ENCODE measurements around the gene HEXA.

HEXA gene

DNA sequence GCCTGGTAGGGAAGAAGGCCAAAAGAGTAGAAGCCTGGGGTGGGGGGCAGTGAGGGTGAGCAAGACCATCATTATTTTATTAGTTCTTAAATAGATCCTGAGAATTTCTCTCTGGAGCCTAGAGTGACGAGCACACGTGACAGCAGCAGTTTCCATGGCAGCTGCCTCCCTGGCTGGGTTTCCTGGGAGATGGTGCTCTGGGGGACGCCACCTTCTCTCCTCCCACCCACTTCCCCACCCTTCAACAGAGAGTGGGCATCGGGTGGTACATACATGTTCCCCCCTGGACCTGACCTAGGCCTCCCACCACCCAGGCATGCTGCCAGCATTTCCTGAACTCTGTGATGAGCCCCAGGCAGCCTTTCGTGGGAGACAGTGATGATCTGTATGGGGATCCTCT, 68.8 kb downstream of the HEXA start:
- ATAC-seq, result no peak
- no peak for TF ChIP-seq TCF4 (CRISPR knock-in tag; IDR thresholded peaks at IDR 0.05; ENCODE audit: borderline replicate concordance)
- TF ChIP-seq, protein P1, sequence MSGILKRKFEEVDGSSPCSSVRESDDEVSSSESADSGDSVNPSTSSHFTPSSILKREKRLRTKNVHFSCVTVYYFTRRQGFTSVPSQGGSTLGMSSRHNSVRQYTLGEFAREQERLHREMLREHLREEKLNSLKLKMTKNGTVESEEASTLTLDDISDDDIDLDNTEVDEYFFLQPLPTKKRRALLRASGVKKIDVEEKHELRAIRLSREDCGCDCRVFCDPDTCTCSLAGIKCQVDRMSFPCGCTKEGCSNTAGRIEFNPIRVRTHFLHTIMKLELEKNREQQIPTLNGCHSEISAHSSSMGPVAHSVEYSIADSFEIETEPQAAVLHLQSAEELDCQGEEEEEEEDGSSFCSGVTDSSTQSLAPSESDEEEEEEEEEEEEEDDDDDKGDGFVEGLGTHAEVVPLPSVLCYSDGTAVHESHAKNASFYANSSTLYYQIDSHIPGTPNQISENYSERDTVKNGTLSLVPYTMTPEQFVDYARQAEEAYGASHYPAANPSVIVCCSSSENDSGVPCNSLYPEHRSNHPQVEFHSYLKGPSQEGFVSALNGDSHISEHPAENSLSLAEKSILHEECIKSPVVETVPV (CRISPR knock-in tag; IDR thresholded peaks at IDR 0.05), result no peak
- no peak for TF ChIP-seq ZNF565 (CRISPR knock-in tag; conservative IDR thresholded peaks at IDR 0.05; ENCODE audit: low read depth)
- TF ChIP-seq, protein P2, sequence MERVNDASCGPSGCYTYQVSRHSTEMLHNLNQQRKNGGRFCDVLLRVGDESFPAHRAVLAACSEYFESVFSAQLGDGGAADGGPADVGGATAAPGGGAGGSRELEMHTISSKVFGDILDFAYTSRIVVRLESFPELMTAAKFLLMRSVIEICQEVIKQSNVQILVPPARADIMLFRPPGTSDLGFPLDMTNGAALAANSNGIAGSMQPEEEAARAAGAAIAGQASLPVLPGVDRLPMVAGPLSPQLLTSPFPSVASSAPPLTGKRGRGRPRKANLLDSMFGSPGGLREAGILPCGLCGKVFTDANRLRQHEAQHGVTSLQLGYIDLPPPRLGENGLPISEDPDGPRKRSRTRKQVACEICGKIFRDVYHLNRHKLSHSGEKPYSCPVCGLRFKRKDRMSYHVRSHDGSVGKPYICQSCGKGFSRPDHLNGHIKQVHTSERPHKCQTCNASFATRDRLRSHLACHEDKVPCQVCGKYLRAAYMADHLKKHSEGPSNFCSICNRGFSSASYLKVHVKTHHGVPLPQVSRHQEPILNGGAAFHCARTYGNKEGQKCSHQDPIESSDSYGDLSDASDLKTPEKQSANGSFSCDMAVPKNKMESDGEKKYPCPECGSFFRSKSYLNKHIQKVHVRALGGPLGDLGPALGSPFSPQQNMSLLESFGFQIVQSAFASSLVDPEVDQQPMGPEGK (CRISPR knock-in tag; IDR thresholded peaks at IDR 0.05; ENCODE audit: borderline replicate concordance), result no peak
- TF ChIP-seq ESRRG (CRISPR knock-in tag; IDR thresholded peaks at IDR 0.05), result no peak
- no peak for TF ChIP-seq TOX (CRISPR knock-in tag; IDR thresholded peaks at IDR 0.05; ENCODE audit: borderline replicate concordance)
- no peak for TF ChIP-seq GLIS3 (CRISPR knock-in tag; IDR thresholded peaks at IDR 0.05)
- no peak for TF ChIP-seq ZNF70 (CRISPR knock-in tag; IDR thresholded peaks at IDR 0.05)
- no peak for TF ChIP-seq CSDC2 (CRISPR knock-in tag; IDR thresholded peaks at IDR 0.05)
- no peak for TF ChIP-seq OSR1 (CRISPR knock-in tag; IDR thresholded peaks at IDR 0.05)
- TF ChIP-seq, protein P3, sequence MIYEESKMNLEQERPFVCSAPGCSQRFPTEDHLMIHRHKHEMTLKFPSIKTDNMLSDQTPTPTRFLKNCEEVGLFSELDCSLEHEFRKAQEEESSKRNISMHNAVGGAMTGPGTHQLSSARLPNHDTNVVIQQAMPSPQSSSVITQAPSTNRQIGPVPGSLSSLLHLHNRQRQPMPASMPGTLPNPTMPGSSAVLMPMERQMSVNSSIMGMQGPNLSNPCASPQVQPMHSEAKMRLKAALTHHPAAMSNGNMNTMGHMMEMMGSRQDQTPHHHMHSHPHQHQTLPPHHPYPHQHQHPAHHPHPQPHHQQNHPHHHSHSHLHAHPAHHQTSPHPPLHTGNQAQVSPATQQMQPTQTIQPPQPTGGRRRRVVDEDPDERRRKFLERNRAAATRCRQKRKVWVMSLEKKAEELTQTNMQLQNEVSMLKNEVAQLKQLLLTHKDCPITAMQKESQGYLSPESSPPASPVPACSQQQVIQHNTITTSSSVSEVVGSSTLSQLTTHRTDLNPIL (CRISPR knock-in tag; IDR thresholded peaks at IDR 0.05; ENCODE audit: low read depth), result no peak
- TF ChIP-seq, protein P4, sequence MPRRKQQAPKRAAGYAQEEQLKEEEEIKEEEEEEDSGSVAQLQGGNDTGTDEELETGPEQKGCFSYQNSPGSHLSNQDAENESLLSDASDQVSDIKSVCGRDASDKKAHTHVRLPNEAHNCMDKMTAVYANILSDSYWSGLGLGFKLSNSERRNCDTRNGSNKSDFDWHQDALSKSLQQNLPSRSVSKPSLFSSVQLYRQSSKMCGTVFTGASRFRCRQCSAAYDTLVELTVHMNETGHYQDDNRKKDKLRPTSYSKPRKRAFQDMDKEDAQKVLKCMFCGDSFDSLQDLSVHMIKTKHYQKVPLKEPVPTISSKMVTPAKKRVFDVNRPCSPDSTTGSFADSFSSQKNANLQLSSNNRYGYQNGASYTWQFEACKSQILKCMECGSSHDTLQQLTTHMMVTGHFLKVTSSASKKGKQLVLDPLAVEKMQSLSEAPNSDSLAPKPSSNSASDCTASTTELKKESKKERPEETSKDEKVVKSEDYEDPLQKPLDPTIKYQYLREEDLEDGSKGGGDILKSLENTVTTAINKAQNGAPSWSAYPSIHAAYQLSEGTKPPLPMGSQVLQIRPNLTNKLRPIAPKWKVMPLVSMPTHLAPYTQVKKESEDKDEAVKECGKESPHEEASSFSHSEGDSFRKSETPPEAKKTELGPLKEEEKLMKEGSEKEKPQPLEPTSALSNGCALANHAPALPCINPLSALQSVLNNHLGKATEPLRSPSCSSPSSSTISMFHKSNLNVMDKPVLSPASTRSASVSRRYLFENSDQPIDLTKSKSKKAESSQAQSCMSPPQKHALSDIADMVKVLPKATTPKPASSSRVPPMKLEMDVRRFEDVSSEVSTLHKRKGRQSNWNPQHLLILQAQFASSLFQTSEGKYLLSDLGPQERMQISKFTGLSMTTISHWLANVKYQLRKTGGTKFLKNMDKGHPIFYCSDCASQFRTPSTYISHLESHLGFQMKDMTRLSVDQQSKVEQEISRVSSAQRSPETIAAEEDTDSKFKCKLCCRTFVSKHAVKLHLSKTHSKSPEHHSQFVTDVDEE (CRISPR knock-in tag; IDR thresholded peaks at IDR 0.05), result no peak
- no peak for TF ChIP-seq ZFP3 (CRISPR knock-in tag; IDR thresholded peaks at IDR 0.05)
- TF ChIP-seq ZC3H10 (CRISPR knock-in tag; IDR thresholded peaks at IDR 0.05), result no peak
- TF ChIP-seq ARNTL (CRISPR knock-in tag; IDR thresholded peaks at IDR 0.05; ENCODE audit: borderline replicate concordance, low read depth), result no peak
- TF ChIP-seq, protein P5, sequence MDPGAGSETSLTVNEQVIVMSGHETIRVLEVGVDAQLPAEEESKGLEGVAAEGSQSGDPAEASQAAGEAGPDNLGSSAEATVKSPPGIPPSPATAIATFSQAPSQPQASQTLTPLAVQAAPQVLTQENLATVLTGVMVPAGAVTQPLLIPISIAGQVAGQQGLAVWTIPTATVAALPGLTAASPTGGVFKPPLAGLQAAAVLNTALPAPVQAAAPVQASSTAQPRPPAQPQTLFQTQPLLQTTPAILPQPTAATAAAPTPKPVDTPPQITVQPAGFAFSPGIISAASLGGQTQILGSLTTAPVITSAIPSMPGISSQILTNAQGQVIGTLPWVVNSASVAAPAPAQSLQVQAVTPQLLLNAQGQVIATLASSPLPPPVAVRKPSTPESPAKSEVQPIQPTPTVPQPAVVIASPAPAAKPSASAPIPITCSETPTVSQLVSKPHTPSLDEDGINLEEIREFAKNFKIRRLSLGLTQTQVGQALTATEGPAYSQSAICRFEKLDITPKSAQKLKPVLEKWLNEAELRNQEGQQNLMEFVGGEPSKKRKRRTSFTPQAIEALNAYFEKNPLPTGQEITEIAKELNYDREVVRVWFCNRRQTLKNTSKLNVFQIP (CRISPR knock-in tag; IDR thresholded peaks at IDR 0.05; ENCODE audit: borderline replicate concordance, low read depth), result no peak
- no peak for TF ChIP-seq ZFP30 (CRISPR knock-in tag; IDR thresholded peaks at IDR 0.05)
- TF ChIP-seq ISL1 (CRISPR knock-in tag; IDR thresholded peaks at IDR 0.05), result no peak
- TF ChIP-seq PPARA (CRISPR knock-in tag; IDR thresholded peaks at IDR 0.05; ENCODE audit: borderline replicate concordance), result no peak
- no peak for TF ChIP-seq RARB (CRISPR knock-in tag; IDR thresholded peaks at IDR 0.05)

DNA sequence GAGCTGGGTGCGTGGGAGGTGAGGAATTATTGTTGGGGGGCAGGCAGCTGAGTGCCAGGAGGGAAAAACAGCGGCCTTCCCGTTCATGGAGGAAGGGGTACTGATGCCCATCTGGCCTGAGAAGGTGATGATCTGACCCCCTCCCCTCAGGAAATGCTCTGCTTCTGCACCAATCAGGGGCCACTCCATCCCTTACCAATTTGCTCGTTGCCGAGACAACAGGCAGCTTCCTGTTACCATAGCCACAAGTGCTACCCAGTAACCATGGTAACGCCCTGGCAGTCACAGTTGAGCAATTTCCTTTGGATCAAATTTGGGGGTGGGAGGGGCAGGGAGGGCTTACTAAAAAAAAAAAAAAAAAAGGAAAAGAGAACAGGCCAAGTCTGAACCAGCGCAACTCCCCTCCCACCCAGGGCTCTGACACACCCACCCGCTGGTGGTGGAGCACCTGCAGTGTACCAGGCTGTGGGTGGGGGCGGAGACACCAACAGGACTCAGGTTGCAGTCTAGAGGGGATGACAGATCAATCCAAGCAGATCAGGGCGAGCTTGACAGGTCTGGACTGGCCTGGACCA, 69.5 kb downstream of the HEXA start:
- TF ChIP-seq PPARA (CRISPR knock-in tag; IDR thresholded peaks at IDR 0.05; ENCODE audit: borderline replicate concordance), result no peak
- no peak for TF ChIP-seq ZC3H10 (CRISPR knock-in tag; IDR thresholded peaks at IDR 0.05)
- no peak for TF ChIP-seq BACH2 (CRISPR knock-in tag; IDR thresholded peaks at IDR 0.05; ENCODE audit: borderline replicate concordance)
- no peak for TF ChIP-seq ESRRG (CRISPR knock-in tag; IDR thresholded peaks at IDR 0.05)
- no peak for TF ChIP-seq SNAI2 (CRISPR knock-in tag; IDR thresholded peaks at IDR 0.05)
- no peak for TF ChIP-seq ISL1 (CRISPR knock-in tag; IDR thresholded peaks at IDR 0.05)
- no peak for ATAC-seq

DNA sequence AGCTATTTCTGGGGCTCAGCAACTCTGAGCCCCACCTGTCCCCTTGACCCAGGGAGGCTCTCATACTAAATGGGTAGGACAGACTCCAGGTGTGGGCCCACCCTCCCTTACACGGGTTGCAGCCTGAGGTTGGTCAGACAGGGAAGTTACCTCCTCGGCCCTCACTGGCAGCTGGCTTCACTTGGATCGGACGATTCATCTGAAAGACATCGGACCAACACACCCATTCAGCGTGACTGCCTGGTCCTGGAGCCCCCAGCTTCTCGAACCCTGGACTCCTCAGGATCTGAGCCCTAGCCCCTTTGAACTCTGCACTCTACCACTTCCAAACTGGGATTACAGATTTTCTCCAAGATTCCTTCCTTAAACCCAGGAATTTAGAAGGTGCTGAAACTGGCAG, 71.2 kb downstream of the HEXA start:
- no peak for ATAC-seq
- TF ChIP-seq, protein P4 (CRISPR knock-in tag; IDR thresholded peaks at IDR 0.05), result no peak
- TF ChIP-seq ISL1 (CRISPR knock-in tag; IDR thresholded peaks at IDR 0.05) (no peak), ZNF8 (CRISPR knock-in tag; IDR thresholded peaks at IDR 0.05) (no peak)
- TF ChIP-seq, protein P2 (CRISPR knock-in tag; IDR thresholded peaks at IDR 0.05; ENCODE audit: borderline replicate concordance), result no peak
